ENCODE measurements around the gene STPG4.

DNA sequence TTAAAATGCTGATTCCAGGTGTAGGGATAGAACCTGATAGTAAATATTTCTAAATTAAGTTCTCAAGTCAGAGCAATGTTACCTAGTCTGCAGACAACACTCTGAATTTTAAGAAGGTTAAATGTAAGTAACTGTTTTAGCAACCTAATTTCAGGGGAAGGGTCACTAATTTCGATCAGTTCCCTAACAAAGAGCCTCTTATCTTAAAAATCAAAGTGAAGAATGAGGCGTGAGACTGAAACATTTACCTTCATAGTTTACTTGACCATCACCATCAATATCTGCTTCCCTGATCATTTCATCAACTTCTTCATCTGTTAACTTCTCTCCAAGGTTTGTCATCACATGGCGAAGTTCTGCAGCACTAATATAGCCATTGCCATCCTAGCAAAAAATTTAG, 6.4 kb upstream of the STPG4 start:
- TF ChIP-seq, protein P1, sequence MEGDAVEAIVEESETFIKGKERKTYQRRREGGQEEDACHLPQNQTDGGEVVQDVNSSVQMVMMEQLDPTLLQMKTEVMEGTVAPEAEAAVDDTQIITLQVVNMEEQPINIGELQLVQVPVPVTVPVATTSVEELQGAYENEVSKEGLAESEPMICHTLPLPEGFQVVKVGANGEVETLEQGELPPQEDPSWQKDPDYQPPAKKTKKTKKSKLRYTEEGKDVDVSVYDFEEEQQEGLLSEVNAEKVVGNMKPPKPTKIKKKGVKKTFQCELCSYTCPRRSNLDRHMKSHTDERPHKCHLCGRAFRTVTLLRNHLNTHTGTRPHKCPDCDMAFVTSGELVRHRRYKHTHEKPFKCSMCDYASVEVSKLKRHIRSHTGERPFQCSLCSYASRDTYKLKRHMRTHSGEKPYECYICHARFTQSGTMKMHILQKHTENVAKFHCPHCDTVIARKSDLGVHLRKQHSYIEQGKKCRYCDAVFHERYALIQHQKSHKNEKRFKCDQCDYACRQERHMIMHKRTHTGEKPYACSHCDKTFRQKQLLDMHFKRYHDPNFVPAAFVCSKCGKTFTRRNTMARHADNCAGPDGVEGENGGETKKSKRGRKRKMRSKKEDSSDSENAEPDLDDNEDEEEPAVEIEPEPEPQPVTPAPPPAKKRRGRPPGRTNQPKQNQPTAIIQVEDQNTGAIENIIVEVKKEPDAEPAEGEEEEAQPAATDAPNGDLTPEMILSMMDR (conservative IDR thresholded peaks at IDR 0.05) = no peak
- TF ChIP-seq EZH2 (IDR thresholded peaks at IDR 0.05; ENCODE audit: low read depth) = no peak
